GM12892 (cell line): ENCODE measurements around the gene SLC9A1.

Experiments
- DNase-seq: peaks from one replicate; pipeline ENCODE4 v3.0.0; 2011; ENCODE audit not compliant: insufficient read length
- FAIRE-seq: peaks from 2 replicates; lab custom pipeline; 2011; peaks lifted over from hg19 to GRCh38; lab: Jason Lieb, UNC
- POLR2A ChIP-seq: IDR thresholded peaks from 2 replicates; pipeline ENCODE4 v1.6.1; 2011; ENCODE audit warnings: low read depth, low read length, control low read depth
- POLR2AphosphoS5 ChIP-seq: IDR thresholded peaks from 2 replicates; pipeline ENCODE4 v1.6.1; 2011; ENCODE audit warnings: low read depth, low read length, control low read depth
- TAF1 ChIP-seq: IDR thresholded peaks from 2 replicates; pipeline ENCODE4 v1.6.1; 2011; ENCODE audit warnings: low read depth, mild to moderate bottlenecking, control low read depth, low read length, borderline replicate concordance

The SLC9A1 gene

GRCh38 chr1:27166351-27166802 is 11.5 kb upstream of the SLC9A1 start:
- TF ChIP-seq POLR2A (no peak), POLR2AphosphoS5 (no peak), TAF1 (no peak)
- FAIRE-seq: no peak
- no peak for DNase-seq

- FAIRE-seq (no peak), DNase-seq (no peak)
- TF ChIP-seq POLR2AphosphoS5: no peak
- no peak for TF ChIP-seq TAF1
- TF ChIP-seq POLR2A: no peak
These were observed 8.2 kb upstream of the SLC9A1 start for GRCh38 chr1:27163093-27163492.

GRCh38 chr1:27162090-27162489 is 7.2 kb upstream of the SLC9A1 start:
- TF ChIP-seq TAF1 (no peak), POLR2AphosphoS5 (no peak), POLR2A (no peak)
- no peak for FAIRE-seq
- no peak for DNase-seq

GRCh38 chr1:27161594-27161993 is 6.7 kb upstream of the SLC9A1 start:
- DNase-seq: no peak
- FAIRE-seq: peak; percentile 87
- TF ChIP-seq POLR2A (no peak), TAF1 (no peak), POLR2AphosphoS5 (no peak)

DNA sequence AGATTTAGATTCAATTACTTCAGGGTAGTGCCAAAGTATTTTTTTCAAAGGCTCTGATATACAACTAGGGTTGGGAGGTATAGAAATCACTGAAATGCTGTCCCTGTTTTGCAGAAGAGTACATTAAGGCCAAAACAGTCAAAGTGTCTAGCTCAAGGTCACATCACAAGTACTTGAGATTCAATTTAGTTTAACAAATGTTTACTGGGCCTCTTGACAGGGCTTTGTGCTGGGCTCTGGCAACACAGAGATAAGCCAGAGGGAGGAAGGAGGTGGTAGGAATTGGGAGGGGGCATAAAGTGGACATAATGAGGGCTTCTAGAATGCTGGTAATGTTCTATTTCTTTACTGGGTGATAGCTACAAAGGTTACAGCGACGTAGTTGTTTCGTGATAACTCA is 2.3 kb upstream of the SLC9A1 start:
- TF ChIP-seq POLR2A (no peak), TAF1 (no peak), POLR2AphosphoS5 (no peak)
- DNase-seq: no peak
- FAIRE-seq: no peak

DNA sequence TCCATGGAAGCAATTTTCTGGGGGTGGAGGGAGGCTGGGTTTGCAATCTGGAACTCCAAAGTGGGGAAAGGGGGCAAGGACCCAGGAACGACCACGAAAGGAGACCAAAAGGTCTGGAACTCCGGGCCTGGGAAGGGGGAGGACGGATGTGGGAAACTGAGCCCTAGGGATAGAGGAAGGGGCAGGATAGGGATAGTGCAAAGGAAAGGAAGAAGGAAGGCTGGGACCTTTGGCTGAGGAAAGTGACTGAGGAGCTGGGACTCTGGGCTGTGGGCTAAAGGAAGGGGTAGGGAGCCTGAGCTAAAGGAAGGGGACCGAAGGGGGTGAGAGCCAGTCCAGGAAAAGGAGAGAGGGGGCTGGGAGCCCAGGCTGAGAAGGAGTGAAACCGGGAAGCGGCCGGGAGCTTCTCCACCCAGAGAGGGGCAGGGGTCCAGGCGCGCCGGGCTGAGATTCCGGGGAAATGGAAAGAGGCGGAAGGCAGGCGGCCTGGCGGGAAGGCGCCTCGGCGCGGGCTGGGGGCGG is 395 bp downstream of the SLC9A1 start:
- FAIRE-seq: no peak
- TF ChIP-seq POLR2A: no peak
- no peak for TF ChIP-seq TAF1
- TF ChIP-seq POLR2AphosphoS5: no peak
- no peak for DNase-seq

DNA sequence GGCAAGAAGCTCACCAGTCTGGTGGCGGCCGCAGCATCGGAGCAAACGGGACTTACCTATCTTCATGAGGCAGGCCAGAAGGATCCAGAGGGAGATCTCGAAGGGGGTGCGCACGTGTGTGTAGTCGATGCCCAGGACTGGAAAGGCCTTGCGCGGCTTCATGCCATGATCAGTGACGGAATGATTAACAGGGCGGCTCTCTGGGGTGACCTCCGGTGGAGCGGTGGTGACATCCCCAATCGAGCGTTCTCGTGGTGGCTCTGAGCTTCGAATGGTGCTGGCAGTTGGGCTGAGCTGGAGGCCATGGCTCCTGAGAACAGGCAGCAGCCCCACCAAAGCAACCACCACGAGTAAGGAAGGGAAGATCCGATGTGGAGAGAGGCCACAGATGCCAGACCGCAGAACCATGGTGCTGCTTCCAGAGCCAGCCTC is 982 bp downstream of the SLC9A1 start:
- TF ChIP-seq POLR2AphosphoS5 (no peak; the same call in 1 of the 2 replicates), TAF1 (no peak), POLR2A (no peak; the same call in 1 of the 2 replicates)
- no peak for DNase-seq

DNA sequence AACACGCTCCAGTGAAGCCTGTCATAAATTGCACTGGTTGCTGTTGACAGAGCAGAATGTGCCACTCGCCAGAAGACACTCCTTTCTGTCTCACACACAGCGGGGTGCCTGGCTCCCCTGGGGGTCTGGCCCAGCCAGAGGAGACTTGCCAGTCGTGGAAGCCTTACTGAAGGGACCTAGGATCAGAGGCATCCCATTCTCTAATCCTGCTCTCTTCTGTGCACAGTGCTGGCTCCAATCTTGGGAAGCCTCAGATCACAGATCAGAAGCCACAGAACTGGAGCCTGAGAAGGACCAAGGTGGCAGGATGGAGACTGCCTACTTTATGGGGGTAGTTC is 1.4 kb downstream of the SLC9A1 start:
- DNase-seq (no peak), FAIRE-seq (no peak)
- TF ChIP-seq POLR2A: no peak
- TF ChIP-seq TAF1: no peak
- no peak for TF ChIP-seq POLR2AphosphoS5

More for the DNA sequence above, 982 bp downstream of the SLC9A1 start:
- no peak for FAIRE-seq

DNA sequence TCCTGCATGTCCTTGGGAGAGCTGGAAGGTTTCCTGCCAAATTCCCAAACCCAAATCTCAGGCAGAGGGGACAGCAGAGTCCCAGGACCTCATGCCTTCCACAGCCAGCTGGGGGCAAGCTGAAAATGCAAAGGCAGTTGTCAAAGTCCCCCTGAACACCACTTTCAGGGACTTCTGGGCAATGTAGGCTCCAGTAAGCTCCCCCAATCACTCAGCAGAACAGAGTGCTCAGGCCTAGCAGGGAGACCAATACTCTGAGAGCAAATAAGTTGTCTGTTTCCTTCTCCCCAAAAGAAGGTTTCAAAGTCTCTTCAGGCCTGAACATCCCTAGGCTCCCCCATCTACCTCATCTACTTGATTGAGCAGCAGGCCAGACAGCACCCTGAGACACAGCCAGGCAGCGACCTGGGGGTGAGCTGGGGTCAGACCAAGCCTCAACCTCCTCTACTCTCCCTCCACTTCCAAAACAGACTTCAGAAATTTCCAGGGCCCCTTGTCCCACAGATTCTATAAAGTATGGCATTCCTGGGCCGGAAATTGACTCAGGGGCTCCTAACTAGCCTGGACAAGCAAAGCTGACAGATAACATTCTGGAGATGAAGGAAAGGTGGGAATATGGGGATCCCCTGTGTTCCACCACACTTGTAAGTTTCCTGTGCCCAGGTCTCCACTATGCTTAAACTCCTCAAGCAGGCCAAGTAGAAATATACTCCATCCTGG is 1.9 kb downstream of the SLC9A1 start:
- TF ChIP-seq TAF1: no peak
- no peak for TF ChIP-seq POLR2A
- TF ChIP-seq POLR2AphosphoS5: no peak
- FAIRE-seq: no peak
- DNase-seq: no peak

DNA sequence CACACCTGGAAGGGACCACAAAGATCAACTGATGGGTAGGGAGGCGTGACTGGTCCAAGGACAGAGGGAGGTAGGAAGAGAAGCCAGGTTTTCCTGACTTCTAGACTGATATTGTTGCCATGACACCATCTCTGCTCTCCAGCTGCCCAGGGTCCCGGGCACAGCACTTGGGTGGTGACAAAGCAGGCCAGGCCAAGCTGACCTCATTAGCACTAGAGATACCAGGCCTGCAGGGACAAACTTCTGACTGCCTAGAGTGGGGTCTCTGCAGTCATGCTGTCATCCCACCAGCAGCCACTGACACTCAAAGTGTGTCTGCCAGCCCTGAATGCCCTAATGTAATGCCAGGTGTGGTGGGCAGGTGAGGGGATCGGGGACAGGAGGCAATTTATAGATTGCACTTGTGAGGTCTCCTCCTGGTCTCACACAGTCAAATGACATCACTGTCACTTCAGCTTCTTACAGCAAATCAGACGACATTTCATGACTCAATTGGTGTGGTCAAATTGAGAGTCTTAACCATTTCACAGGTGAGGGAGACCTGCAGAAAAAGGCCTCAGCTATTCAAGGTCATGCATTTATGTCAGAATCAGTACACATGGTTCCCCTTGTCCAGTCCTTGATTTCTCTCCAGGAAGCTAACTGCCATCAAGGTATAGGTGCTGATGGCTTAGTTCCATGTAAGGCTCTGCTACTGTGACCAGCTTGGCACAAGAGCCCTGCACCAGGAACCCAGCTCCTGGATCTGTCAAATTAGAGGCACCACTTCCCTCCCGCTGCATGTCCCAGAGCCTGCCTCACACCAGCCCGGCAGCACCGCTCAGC is 2.7 kb downstream of the SLC9A1 start:
- DNase-seq (no peak), FAIRE-seq (no peak)
- TF ChIP-seq POLR2A: no peak
- no peak for TF ChIP-seq TAF1
- TF ChIP-seq POLR2AphosphoS5: no peak

DNA sequence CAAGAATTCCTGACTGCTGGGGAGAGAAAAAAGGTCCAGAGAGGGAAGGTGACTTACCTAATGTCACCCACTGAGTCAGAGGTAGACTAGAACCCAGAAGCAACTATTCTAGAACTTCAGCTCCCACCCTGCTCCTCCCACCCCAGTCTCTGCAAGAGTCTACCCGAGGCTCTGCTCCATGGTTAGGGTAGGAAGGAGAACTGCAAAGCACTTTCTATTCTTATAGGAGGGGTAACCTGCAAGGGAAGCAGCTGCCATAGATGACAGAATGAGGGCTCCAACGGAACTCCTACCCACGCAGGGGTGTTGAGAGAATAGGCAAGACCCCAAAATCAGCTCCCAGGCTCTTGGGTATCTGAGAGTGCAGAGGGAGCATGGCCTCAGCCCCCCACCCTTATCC is 4.3 kb downstream of the SLC9A1 start:
- no peak for DNase-seq
- FAIRE-seq: no peak
- TF ChIP-seq POLR2AphosphoS5: no peak
- no peak for TF ChIP-seq POLR2A
- no peak for TF ChIP-seq TAF1

- TF ChIP-seq POLR2AphosphoS5: no peak
- TF ChIP-seq POLR2A: no peak
- TF ChIP-seq TAF1: no peak
- no peak for FAIRE-seq
- DNase-seq: no peak
These were observed 4.7 kb downstream of the SLC9A1 start for GRCh38 chr1:27150183-27150582.

GRCh38 chr1:27149762-27150113 is 5.2 kb downstream of the SLC9A1 start:
- TF ChIP-seq POLR2AphosphoS5: no peak
- no peak for TF ChIP-seq POLR2A
- no peak for TF ChIP-seq TAF1
- DNase-seq (no peak), FAIRE-seq (no peak)
